Liver (tissue), 9 donors: ENCODE results near the gene LDLRAD4. TPM values are rescaled to one million over a fixed set of nuclear protein-coding genes. Genes with fewer than 3 reads are reported as not detected.

Experiments
- DNase-seq: peaks from one replicate; pipeline ENCODE4 v3.0.0-alpha.2; 2017; ENCODE audit warnings: low spot score
- H3K27ac ChIP-seq, 2 donors: one replicate each; pipeline ENCODE4 v1.7.0; 2013; ENCODE audit warnings: inconsistent platforms in 2 of 2, low read length in 2 of 2, control low read depth in 1 of 2, low read depth in 1 of 2, mild to moderate bottlenecking in 1 of 2
- H3K27me3 ChIP-seq, 4 donors: one replicate each; pipeline versions ENCODE4 v1.6.1 to v1.7.0; 2013; ENCODE audit warnings: low read length in 3 of 4, inconsistent platforms in 1 of 4, mild to moderate bottlenecking in 1 of 4, moderate library complexity in 1 of 4; ENCODE audit not compliant: control insufficient read depth in 4 of 4, insufficient read depth in 4 of 4
- H3K36me3 ChIP-seq, 4 donors: one replicate each; pipeline versions ENCODE4 v1.6.1 to v1.7.0; 2013; ENCODE audit warnings: low read length in 3 of 4, mild to moderate bottlenecking in 3 of 4, low read depth in 1 of 4, moderate library complexity in 1 of 4; ENCODE audit not compliant: control insufficient read depth in 4 of 4, insufficient read depth in 3 of 4
- H3K4me1 ChIP-seq, 4 donors: one replicate each; pipeline versions ENCODE4 v1.6.1 to v1.7.0; 2013; ENCODE audit warnings: low read length in 3 of 4, mild to moderate bottlenecking in 3 of 4, moderate library complexity in 1 of 4; ENCODE audit not compliant: control insufficient read depth in 4 of 4, insufficient read depth in 4 of 4
- H3K4me3 ChIP-seq, 3 donors: one replicate each; pipeline versions ENCODE4 v1.6.1 to v1.7.0; 2013; ENCODE audit warnings: low read length in 3 of 3, control low read depth in 1 of 3, low read depth in 1 of 3, mild to moderate bottlenecking in 1 of 3
- H3K9ac ChIP-seq, 2 donors: one replicate each; pipeline ENCODE4 v1.7.0; 2013; ENCODE audit warnings: low read length in 2 of 2, mild to moderate bottlenecking in 2 of 2, moderate library complexity in 2 of 2, control low read depth in 1 of 2, low read depth in 1 of 2
- H3K9me3 ChIP-seq, 4 donors: one replicate each; pipeline versions ENCODE4 v1.6.1 to v1.7.0; 2013; ENCODE audit warnings: low read length in 3 of 4; ENCODE audit not compliant: control insufficient read depth in 4 of 4
- ATF3 ChIP-seq: IDR thresholded peaks from 2 replicates; pipeline ENCODE4 v1.6.1; 2016; ENCODE audit warnings: antibody characterized with exemption
- CTCF ChIP-seq: fragments of 150-350 bp; IDR thresholded peaks from 2 replicates; pipeline ENCODE4 v1.5.1; 2017; ENCODE audit warnings: improper control_type of control experiment, low read depth, low read length; ENCODE audit not compliant: missing input control
- EGR1 ChIP-seq, 2 donors: IDR thresholded peaks; 2 replicates each; pipeline ENCODE4 v1.6.1; 2016 to 2018; ENCODE audit warnings: antibody characterized with exemption in 2 of 2, low read depth in 2 of 2
- FOXA1 ChIP-seq: IDR thresholded peaks from 2 replicates; pipeline ENCODE4 v1.6.1; 2016; ENCODE audit warnings: antibody characterized with exemption
- FOXA2 ChIP-seq: IDR thresholded peaks from 2 replicates; pipeline ENCODE4 v1.6.1; 2016; ENCODE audit warnings: antibody characterized with exemption
- GABPA ChIP-seq, 2 donors: IDR thresholded peaks in 1 of 2; conservative IDR thresholded peaks in 1 of 2; 2 replicates each; pipeline ENCODE4 v1.6.1; 2016; ENCODE audit warnings: antibody characterized with exemption in 2 of 2, mild to moderate bottlenecking in 1 of 2, moderate library complexity in 1 of 2
- HNF4G ChIP-seq: IDR thresholded peaks from 2 replicates; pipeline ENCODE4 v1.6.1; 2016; ENCODE audit warnings: antibody characterized with exemption
- JUND ChIP-seq, 2 donors: IDR thresholded peaks; 2 replicates each; pipeline ENCODE4 v1.6.1; 2016; ENCODE audit warnings: antibody characterized with exemption in 2 of 2
- MAX ChIP-seq: IDR thresholded peaks from 2 replicates; pipeline ENCODE4 v1.6.1; 2016; ENCODE audit warnings: antibody characterized with exemption
- NR2F2 ChIP-seq: IDR thresholded peaks from 2 replicates; pipeline ENCODE4 v1.6.1; 2016; ENCODE audit warnings: antibody characterized with exemption
- RAD21 ChIP-seq, 2 donors: IDR thresholded peaks; 2 replicates each; pipeline ENCODE4 v1.6.1; 2016; ENCODE audit warnings: antibody characterized with exemption in 2 of 2, mild to moderate bottlenecking in 2 of 2
- REST ChIP-seq: IDR thresholded peaks from 2 replicates; pipeline ENCODE4 v1.6.1; 2016; ENCODE audit warnings: antibody characterized with exemption, mild to moderate bottlenecking
- RXRA ChIP-seq, 2 donors: IDR thresholded peaks; 2 replicates each; pipeline ENCODE4 v1.6.1; 2017 to 2018; ENCODE audit warnings: antibody characterized with exemption in 2 of 2, mild to moderate bottlenecking in 1 of 2
- SP1 ChIP-seq: IDR thresholded peaks from 2 replicates; pipeline ENCODE4 v1.6.1; 2018; ENCODE audit warnings: antibody characterized with exemption, mild to moderate bottlenecking
- TAF1 ChIP-seq: conservative IDR thresholded peaks from 2 replicates; pipeline ENCODE4 v1.6.1; 2016; ENCODE audit warnings: antibody characterized with exemption, mild to moderate bottlenecking
- YY1 ChIP-seq: IDR thresholded peaks from 2 replicates; pipeline ENCODE4 v1.6.1; 2016; ENCODE audit warnings: antibody characterized with exemption, mild to moderate bottlenecking
- ZBTB33 ChIP-seq: IDR thresholded peaks from 2 replicates; pipeline ENCODE4 v1.6.1; 2016; ENCODE audit warnings: antibody characterized with exemption
- WGBS: extraction: QIAGEN DNeasy Blood & Tissue Kit; methylation state at CpG from one replicate; pipeline ENCODE4 v1.1.7; 2013; 5-methylcytosine and 5-hydroxymethylcytosine counted together
- polyA plus RNA-seq, 2 donors: library from polyadenylated mRNA; stranded (reverse) in 1 of 2; unstranded in 1 of 2; fragments of 200-250 nt in 1 of 2; fragments of >200 nt in 1 of 2; fragmentation: Nextera tagmentation in 1 of 2; extraction: Ambion mirVana in 1 of 2; gene quantifications; one replicate each; pipeline versions ENCODE4 v1.2.1 to v1.2.3, GENCODE V29; 2013 to 2015
- total RNA-seq, 2 donors: library from RNA; depleted of rRNA; stranded (reverse); fragments of >200 nt; gene quantifications; one replicate each; pipeline ENCODE4 v1.2.3, GENCODE V29; 2014
- donor health status: healthy.
- donor health status: healthy.
- donor health status: healthy.
- donor health status: healthy.
- donor health status: healthy.

The LDLRAD4 gene
- total and polyA plus RNA-seq, 4 donors = 4.8 to 41.7 (median 12.7) TPM

GRCh38 chr18:13312515-13312914 lies 94.0 kb downstream of the LDLRAD4 start:
- no peaks in the 10 kb centered on the region for H3K27me3 ChIP-seq
- no peaks in the 10 kb centered on the region for H3K36me3 ChIP-seq
- H3K4me1 ChIP-seq = peaks cover 4 to 34% (median 23%) of the 10 kb centered on the region in 4 donors
- peak overlapping the region in 1 of 2 donors; percentile 27 for H3K9ac ChIP-seq
- H3K4me3 ChIP-seq = peak overlapping the region in 2 of 3 donors; percentile 22 to 25
- 44% methylated on average over 4 of the region's 4 CpGs for WGBS
- H3K9me3 ChIP-seq = peaks cover 0 to 5% (median 2%) of the 10 kb centered on the region in 4 donors
- TF ChIP-seq FOXA1 (no peak), RAD21 (IDR thresholded peaks at IDR 0.05) (no peak), REST (no peak), MAX (no peak), RXRA (IDR thresholded peaks at IDR 0.05) (no peak), ZBTB33 (no peak)
- H3K27ac ChIP-seq = peak overlapping the region; percentile 76 to 82
- DNase-seq = no peak

GRCh38 chr18:13313006-13313686 lies 94.6 kb downstream of the LDLRAD4 start:
- H3K36me3 ChIP-seq = no peaks in the 10 kb centered on the region
- H3K27ac ChIP-seq = peak overlapping the region; percentile 76 to 82
- DNase-seq = peak; percentile 45
- peaks cover 4 to 33% (median 22%) of the 10 kb centered on the region in 4 donors for H3K4me1 ChIP-seq
- peak overlapping the region in 2 of 3 donors; percentile 22 to 25 for H3K4me3 ChIP-seq
- no peaks in the 10 kb centered on the region for H3K27me3 ChIP-seq
- peaks cover 0 to 5% (median 2%) of the 10 kb centered on the region in 4 donors for H3K9me3 ChIP-seq
- peak overlapping the region; percentile 24 to 40 for H3K9ac ChIP-seq
- 29% methylated on average over 19 of the region's 19 CpGs for WGBS
- peak; percentile 79 for TF ChIP-seq YY1
- TF ChIP-seq ZBTB33 = peak; percentile 54
- TF ChIP-seq CTCF = no peak
- peak; percentile 79 for TF ChIP-seq REST
- TF ChIP-seq EGR1 (IDR thresholded peaks at IDR 0.05; ENCODE audit: low read depth in 2 of 2) = peak in 1 of 2 donors; percentile 40
- peak in 1 of 2 donors; percentile 68 for TF ChIP-seq JUND (IDR thresholded peaks at IDR 0.05)
- no peak for TF ChIP-seq GABPA (IDR thresholded peaks at IDR 0.05 in 1 of 2, conservative IDR thresholded peaks at IDR 0.05 in 1 of 2)
- peak; percentile 59 to 66 for TF ChIP-seq RAD21 (IDR thresholded peaks at IDR 0.05)
- TF ChIP-seq SP1 = peak; percentile 86
- TF ChIP-seq FOXA2 = peak; percentile 85
- TF ChIP-seq HNF4G = peak; percentile 14
- no peak for TF ChIP-seq NR2F2
- no peak for TF ChIP-seq TAF1
- no peak for TF ChIP-seq ATF3
- peak; percentile 90 to 91 for TF ChIP-seq RXRA (IDR thresholded peaks at IDR 0.05)
